NCI-H748 (cell line): ENCODE results near the gene WNT4.
A peak's percentile ranks its signal among the peaks of the same experiment; 100 is the strongest.

Experiments used
- DNase-seq: peaks from one replicate; lab custom pipeline; 2025; ENCODE audit not compliant: unreplicated experiment; lab: John Stamatoyannopoulos, UW

The WNT4 gene

DNA sequence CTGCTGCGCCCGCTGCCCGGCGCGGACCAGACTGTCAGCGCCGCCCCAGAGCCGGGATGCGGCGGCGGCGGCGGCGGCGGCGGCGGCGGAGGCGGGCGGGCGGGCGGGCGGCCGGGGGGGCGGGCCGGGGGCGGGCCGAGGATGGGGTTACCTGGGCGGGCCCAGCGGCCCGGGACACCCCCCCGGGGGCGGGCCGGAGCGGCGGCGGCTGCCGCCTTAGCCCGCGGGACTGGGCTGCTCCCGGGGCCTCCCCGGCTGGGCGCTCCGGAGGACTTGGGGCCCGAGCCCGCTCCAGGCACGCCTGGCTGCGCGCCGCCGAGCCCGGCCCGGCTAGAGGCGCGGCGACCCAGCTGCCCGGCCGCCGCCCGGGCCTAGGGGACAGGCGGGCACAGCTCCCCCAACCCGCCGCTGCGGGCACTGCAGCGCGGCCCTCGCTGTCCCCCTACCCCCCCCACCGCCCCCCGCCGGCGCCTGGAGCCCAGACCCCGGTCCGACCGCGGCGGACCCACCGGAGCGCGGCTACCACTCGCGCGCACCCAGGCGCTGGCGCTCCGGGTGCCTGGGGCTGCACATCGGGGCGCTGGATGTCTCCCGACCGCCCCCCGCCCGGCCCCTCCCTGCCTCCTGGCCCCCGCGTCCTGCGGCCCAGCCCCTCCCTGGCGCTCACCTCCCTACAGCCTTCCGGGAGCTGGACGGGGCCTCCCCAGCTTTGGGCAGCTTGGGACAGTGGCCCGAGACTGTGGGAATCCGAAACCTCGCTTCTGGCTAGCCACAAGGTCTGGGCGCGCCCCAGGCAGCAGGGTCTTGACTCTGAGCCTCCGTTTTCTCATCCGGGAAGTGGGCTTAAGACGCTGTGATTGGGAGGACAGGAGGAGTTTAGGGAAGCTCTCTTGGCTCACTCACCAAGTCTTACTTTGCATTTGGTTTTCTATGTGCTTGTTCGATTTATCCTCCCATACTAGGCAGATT is at the start of gene WNT4:
Gene WNT4, minus strand, starts transcription at position 33 of the 969 bp plus-strand sequence. CDS start 175 bp downstream, outside the sequence.
- peak; percentile 61 for DNase-seq

- DNase-seq, result no peak
These were observed 47.8 kb upstream of the WNT4 start for GRCh38 chr1:22190731-22191130.

DNA sequence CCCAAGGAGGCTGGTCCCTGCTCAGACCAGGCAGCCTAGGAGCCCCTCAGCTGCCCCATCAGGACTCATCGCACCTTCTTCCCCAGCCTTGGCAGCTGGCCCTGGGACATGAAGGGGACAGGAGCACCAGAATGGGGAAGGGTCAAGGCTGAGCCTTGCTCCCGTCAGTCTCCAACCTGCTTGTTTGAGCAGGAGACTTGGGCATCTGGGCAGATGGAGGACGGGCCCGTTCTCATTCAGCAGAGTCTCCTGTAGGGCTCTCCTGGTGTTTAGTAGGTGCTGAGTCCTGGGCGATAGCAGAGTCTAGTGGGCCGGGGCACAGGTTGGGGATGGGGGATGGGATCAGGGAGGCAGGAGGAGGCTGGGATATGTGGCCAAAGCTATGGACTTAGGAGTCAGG is 47.4 kb upstream of the WNT4 start:
- DNase-seq, result no peak

- no peak for DNase-seq
These were observed 46.7 kb upstream of the WNT4 start for GRCh38 chr1:22189619-22190018.

DNA sequence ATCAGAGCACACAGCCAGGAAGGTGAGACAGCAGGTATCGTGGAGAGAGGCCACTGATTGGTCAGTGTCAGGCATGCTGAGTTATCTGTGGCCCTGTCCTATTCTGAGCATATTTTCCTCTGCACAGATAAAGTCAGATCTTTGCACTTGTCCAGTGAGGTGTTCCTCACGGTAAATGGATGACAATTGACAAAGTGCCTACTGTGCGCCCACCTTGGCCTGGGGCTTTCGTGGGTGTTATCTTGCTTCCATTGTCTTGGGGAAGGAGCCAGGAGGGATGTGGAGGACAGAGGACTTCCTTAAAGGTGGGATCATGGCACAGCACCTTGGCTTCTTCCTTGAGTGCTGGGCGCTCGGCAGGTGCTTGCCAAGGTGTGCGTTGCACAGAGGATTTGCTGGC is 46.0 kb upstream of the WNT4 start:
- DNase-seq, result no peak

- no peak for DNase-seq
These were observed 45.5 kb upstream of the WNT4 start for GRCh38 chr1:22188436-22188835.

- no peak for DNase-seq
These were observed 43.4 kb upstream of the WNT4 start for GRCh38 chr1:22186311-22186710.

- DNase-seq, result peak; percentile 93
These were observed 42.2 kb upstream of the WNT4 start for GRCh38 chr1:22184892-22185612.

- DNase-seq, result no peak
These were observed 41.6 kb upstream of the WNT4 start for GRCh38 chr1:22184454-22184853.

DNA sequence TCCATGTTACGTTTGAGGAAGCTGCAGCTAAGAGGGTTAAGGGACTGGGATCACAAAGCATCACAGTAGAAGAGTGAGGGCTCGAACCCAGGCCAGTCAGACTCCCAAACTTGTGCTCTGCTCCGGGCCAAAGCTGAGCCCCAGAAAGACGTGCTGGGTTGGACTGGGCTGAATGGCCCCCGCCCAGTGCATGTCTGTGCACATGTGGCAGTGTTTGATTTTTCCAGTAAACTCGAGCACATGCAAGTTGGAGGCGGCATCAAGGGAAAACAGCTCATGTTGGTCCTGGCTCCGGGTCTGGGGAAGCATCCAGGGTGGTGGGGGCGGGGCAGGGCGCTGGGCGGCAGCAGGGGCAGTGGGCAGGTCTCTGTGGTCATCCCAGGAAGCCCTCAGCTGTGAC is 39.8 kb upstream of the WNT4 start:
- no peak for DNase-seq

- DNase-seq, result no peak
These were observed 36.4 kb upstream of the WNT4 start for GRCh38 chr1:22179197-22179803.

DNA sequence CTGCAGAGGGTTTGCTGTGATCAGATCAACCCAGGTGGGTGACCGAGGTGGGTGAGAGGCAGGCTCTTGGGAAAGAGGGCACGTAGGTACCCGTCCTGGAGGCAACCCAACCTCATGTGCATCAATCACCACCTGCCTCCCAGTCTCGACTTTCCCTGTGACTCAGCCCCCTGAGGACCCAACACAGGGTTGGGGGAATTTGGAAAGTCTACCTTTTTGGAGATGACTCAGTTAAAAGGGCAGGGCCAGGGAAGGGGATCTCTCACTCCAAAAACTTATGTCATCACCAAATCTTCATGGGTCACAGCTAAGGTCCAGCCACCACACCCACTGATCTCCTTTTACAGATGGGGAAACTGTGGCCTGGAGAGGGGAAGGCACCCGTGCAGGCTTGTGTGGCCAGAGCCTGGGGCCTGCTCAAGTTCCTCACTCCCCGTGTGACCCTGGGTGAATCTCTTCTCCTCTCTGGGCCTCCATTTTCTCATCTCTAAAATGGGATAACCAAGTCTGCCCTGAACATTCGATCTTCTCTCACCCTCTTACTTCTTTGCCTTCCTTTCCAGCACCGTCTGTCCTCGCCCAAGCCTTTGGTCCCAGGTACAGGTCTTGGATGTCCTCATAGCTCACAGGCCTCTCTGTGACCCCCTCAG is 34.6 kb upstream of the WNT4 start:
- DNase-seq, result no peak

DNA sequence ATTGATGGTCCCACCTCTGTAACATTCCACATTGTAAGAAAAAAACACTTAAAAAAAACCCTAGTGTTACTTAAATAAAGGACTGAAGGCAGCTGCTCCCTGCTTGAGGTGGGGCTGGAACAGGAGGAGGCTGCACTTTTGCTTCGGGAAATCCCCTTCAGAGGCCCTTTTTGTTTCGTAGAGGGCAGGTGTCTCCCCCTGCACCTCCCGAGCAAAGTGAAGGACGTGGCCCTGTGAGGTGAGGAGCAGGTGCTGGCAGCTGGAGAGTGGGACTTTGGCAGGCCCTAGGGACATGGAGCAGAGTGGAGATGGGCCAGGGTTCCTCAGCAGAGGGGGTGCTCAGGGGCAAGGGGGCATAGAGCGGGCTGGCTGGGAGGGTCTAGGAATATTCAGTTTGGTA is 33.4 kb upstream of the WNT4 start:
- DNase-seq, result peak; percentile 2

DNA sequence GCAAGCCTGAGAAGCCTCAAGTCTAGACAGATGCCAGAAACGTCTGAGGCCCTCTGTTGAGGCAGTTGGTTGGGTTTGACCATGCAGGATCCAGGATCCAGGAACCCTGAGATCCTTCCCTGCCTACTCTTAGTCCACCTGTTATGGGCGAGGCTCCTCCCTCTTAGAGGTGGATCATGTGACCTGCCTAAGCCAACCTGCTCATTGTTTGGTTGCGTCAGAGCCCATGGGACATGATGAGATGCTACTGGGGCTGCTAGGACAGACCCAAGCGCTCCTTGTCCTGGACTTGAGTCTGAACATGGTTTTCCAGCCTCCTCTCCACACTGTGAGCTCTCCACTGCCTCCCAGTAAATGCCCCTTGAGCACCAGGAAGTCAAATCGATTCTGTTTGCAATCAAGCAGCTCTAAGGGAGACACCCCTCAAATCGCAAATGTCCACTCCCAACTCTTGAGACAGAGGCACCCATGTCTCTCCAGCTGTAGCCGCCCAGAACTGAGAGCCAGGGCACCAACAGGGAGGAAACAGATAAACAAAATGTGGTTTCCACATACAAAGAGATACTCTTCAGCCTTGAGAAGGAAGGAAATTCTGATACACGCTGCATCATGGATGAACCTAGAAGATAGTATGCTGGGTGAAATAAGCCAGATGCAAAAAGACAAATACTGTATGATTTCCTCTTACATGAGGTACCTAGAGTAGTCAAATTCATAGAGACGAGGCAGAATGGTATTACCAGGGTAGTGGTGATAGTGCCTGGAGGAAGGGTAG is 31.7 kb upstream of the WNT4 start:
- no peak for DNase-seq

GRCh38 chr1:22171951-22172715 is 29.2 kb upstream of the WNT4 start:
- no peak for DNase-seq

DNA sequence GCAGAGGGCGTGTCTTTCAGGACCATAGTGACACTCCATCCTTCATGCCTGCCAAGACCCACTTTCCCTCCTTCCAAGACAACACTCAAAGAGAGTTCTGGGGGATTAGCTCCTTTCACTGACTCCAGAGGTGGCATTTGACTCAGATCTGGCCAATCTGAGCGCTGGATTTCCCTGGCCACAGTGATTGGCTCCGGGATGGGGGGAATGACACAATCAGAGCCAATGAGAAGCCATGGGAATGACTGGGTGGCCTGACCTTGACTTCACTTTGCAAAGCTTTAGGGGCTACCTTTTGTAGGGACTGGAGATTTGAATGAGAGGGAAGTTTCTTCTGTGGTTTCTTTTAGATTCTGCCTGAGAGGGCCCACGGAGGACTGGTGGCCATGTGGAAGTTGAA is 26.9 kb upstream of the WNT4 start:
- no peak for DNase-seq

GRCh38 chr1:22168412-22168973 is 25.6 kb upstream of the WNT4 start:
- DNase-seq, result no peak

DNA sequence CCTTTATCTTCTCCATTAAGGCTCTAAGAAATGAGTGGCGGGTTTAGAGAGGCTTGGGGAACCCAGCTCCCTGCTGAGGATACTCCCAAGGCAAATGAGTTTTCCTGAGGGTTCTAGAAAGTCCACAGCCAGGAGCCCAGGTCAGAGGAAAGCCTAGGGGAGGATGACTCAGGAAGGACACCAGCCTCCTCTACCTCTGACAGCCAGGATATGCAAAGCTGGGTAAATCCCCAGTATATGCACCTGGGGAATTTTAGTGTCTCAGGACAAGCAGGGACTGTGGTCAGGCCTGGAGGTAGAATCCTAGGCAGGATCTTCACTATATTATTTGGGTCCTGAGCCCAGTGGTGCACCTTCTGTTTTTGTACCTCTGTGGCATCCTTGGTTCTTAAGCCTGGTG is 23.5 kb upstream of the WNT4 start:
- DNase-seq, result no peak
